HepG2 (cell line): ENCODE measurements around the gene PLCB2. TPM values are rescaled to one million over a fixed set of nuclear protein-coding genes. Genes with fewer than 3 reads are reported as not detected.

ENCODE experiments used
- ATF5 ChIP-seq: sonication (generic); formaldehyde crosslinking; IDR thresholded peaks from 2 replicates; pipeline ENCODE4 v1.4.0; 2020; ENCODE audit warnings: mild to moderate bottlenecking, low read depth, missing genetic modification reagents
- CSRNP1 ChIP-seq: sonication (generic); formaldehyde crosslinking; IDR thresholded peaks from 2 replicates; pipeline ENCODE4 v1.8.1; 2023; ENCODE audit warnings: mild to moderate bottlenecking, missing genetic modification reagents
- GZF1 ChIP-seq: sonication (generic); formaldehyde crosslinking; IDR thresholded peaks from 2 replicates; pipeline ENCODE4 v1.5.1; 2020; ENCODE audit warnings: mild to moderate bottlenecking, missing genetic modification reagents
- HIC2 ChIP-seq: sonication (generic); formaldehyde crosslinking; IDR thresholded peaks from 2 replicates; pipeline ENCODE4 v1.9.0; 2022; ENCODE audit warnings: low read depth, missing genetic modification reagents
- HMGA1 ChIP-seq: sonication (generic); formaldehyde crosslinking; conservative IDR thresholded peaks from 2 replicates; pipeline ENCODE4 v1.4.0; 2020; ENCODE audit warnings: missing genetic modification reagents
- IKZF4 ChIP-seq: sonication (generic); formaldehyde crosslinking; IDR thresholded peaks from 2 replicates; pipeline ENCODE4 v1.5.1; 2020; ENCODE audit warnings: borderline replicate concordance, mild to moderate bottlenecking, low read depth, missing genetic modification reagents; ENCODE audit errors: not compliant biosample characterization
- KLF11 ChIP-seq: IDR thresholded peaks from 2 replicates; pipeline ENCODE4 v1.6.1; 2016; ENCODE audit warnings: missing compliant biosample characterization
- PBX2 ChIP-seq: IDR thresholded peaks from 2 replicates; pipeline ENCODE4 v1.6.1; 2016; ENCODE audit warnings: control low read depth
- RCOR2 ChIP-seq: IDR thresholded peaks from 2 replicates; pipeline ENCODE4 v1.6.1; 2016; ENCODE audit warnings: missing biosample characterization, missing genetic modification reagents
- RERE ChIP-seq: IDR thresholded peaks from 2 replicates; pipeline ENCODE4 v1.6.1; 2016; ENCODE audit warnings: low read depth, missing genetic modification reagents, missing compliant biosample characterization
- SAFB2 ChIP-seq: sonication (generic); formaldehyde crosslinking; IDR thresholded peaks from 2 replicates; pipeline ENCODE4 v1.5.1; 2020; ENCODE audit warnings: missing genetic modification reagents, low read depth, mild to moderate bottlenecking, borderline replicate concordance
- SOX5 ChIP-seq: IDR thresholded peaks from 2 replicates; pipeline ENCODE4 v1.6.1; 2016; ENCODE audit warnings: borderline replicate concordance
- ZNF235 ChIP-seq: sonication (generic); formaldehyde crosslinking; IDR thresholded peaks from 2 replicates; pipeline ENCODE4 v1.8.1; 2023; ENCODE audit warnings: mild to moderate bottlenecking, missing genetic modification reagents, borderline replicate concordance
- ZNF563 ChIP-seq: sonication (generic); formaldehyde crosslinking; IDR thresholded peaks from 2 replicates; pipeline ENCODE4 v1.8.0; 2022; ENCODE audit warnings: mild to moderate bottlenecking, moderate library complexity, missing genetic modification reagents
- ZNF577 ChIP-seq: sonication (generic); formaldehyde crosslinking; IDR thresholded peaks from 2 replicates; pipeline ENCODE4 v1.4.0; 2020; ENCODE audit warnings: mild to moderate bottlenecking, low read depth, missing genetic modification reagents, borderline replicate concordance
- polyA plus RNA-seq, 8 experiments: library from polyadenylated mRNA; depleted of rRNA in 3 of 8; stranded (reverse) in 7 of 8; unstranded in 1 of 8; fragments of >200 nt; fragmentation: Illumina TruSeq in 4 of 8; extraction: Trizol in 4 of 8; gene quantifications; 2 replicates each; pipeline versions ENCODE4 v1.2.1 to v1.2.3, GENCODE V29; 2011 to 2016; ENCODE audit warnings: low read depth in 4 of 8, missing spikeins in 1 of 8, mixed read lengths in 1 of 8; ENCODE audit not compliant: insufficient read depth in 1 of 8
- total RNA-seq, 5 experiments: library from RNA; depleted of rRNA; stranded (reverse); fragments of >200 nt; fragmentation: Illumina TruSeq; extraction: Trizol; gene quantifications; 2 replicates each; pipeline ENCODE4 v1.2.3, GENCODE V29; 2016; ENCODE audit warnings: low read depth in 1 of 5

PLCB2 gene
- total and polyA plus RNA-seq, 2 of the 13 experiments (the other 11 are each of a cell fraction or from before 2014, with no cell fraction given), result 0.11 TPM; not detected in 1

- TF ChIP-seq ATF5, result no peak
- TF ChIP-seq ZNF577, result no peak
- no peak for TF ChIP-seq KLF11 (CRISPR knock-in tag)
- TF ChIP-seq HIC2, result peak; percentile 73; the same call in 1 of the 2 replicates
- no peak for TF ChIP-seq GZF1
- TF ChIP-seq HMGA1 (CRISPR knock-in tag), result no peak
- TF ChIP-seq IKZF4 (CRISPR knock-in tag), result no peak
- TF ChIP-seq RERE, result no peak
- no peak for TF ChIP-seq CSRNP1 (CRISPR knock-in tag)
- no peak for TF ChIP-seq PBX2 (CRISPR knock-in tag)
- 0 out of 2 replicates have a peak, but pooled peaks have one; percentile 46 for TF ChIP-seq SAFB2 (CRISPR knock-in tag)
- TF ChIP-seq SOX5 (CRISPR knock-in tag), result no peak
- TF ChIP-seq ZNF235 (CRISPR knock-in tag), result no peak
- TF ChIP-seq RCOR2 (CRISPR knock-in tag), result no peak
- TF ChIP-seq ZNF563 (CRISPR knock-in tag), result no peak
These were observed 35.2 kb downstream of the PLCB2 start (continued) for GRCh38 chr15:40272485-40273056.
